DND-41 (cell line): ENCODE data around the gene DENND1A.

Source experiments
- CTCF ChIP-seq: IDR thresholded peaks from 2 replicates; pipeline ENCODE4 v1.5.1; 2012; ENCODE audit warnings: borderline replicate concordance, low read length, moderate library complexity, mild to moderate bottlenecking; ENCODE audit not compliant: poor library complexity, severe bottlenecking; ENCODE audit errors: extremely low read depth
- EZH2 ChIP-seq: IDR thresholded peaks from 3 replicates; pipeline ENCODE4 v1.6.1; 2012; ENCODE audit warnings: borderline replicate concordance, low read depth, mild to moderate bottlenecking, moderate library complexity, low read length, inconsistent platforms; ENCODE audit not compliant: severe bottlenecking

GRCh38 chr9:123914517-123915196 is 15.3 kb downstream of the DENND1A start:
- TF ChIP-seq CTCF, result no peak
- TF ChIP-seq EZH2, result no peak
